MM.1S (cell line): ENCODE data around the gene AIP.

Experiments used
- DNase-seq: peaks from one replicate; pipeline ENCODE4 v3.0.0-alpha.2; 2015
- H2AFZ ChIP-seq: fragments of 300-600 bp; sonication (generic); 2 replicates; pipeline ENCODE4 v1.6.0; 2016; ENCODE audit warnings: antibody characterized with exemption, low read length
- H3F3A ChIP-seq: fragments of 300-600 bp; sonication (generic); 2 replicates; pipeline ENCODE4 v1.6.1; 2016; ENCODE audit warnings: mild to moderate bottlenecking, antibody characterized with exemption, low read length, moderate library complexity, mixed read lengths; ENCODE audit not compliant: insufficient read depth
- H3K27ac ChIP-seq: fragments of 300-600 bp; sonication (generic); 2 replicates; pipeline ENCODE4 v1.5.1; 2016; ENCODE audit warnings: mild to moderate bottlenecking, low read length
- H3K27me3 ChIP-seq: fragments of 300-600 bp; sonication (generic); replicated peaks from 2 replicates; pipeline ENCODE4 v1.6.0; 2016; ENCODE audit warnings: low read length; ENCODE audit not compliant: insufficient read depth
- H3K36me3 ChIP-seq: fragments of 300-600 bp; sonication (generic); replicated peaks from 2 replicates; pipeline ENCODE4 v1.6.1; 2016; ENCODE audit warnings: mild to moderate bottlenecking, low read length, mixed read lengths; ENCODE audit not compliant: insufficient read depth
- H3K4me1 ChIP-seq: fragments of 300-600 bp; sonication (generic); 2 replicates; pipeline ENCODE4 v1.6.1; 2016; ENCODE audit warnings: low read length, mixed read lengths
- H3K4me2 ChIP-seq: fragments of 300-600 bp; sonication (generic); 2 replicates; pipeline ENCODE4 v1.6.0; 2016; ENCODE audit warnings: low read depth, low read length
- H3K4me3 ChIP-seq: fragments of 300-600 bp; sonication (generic); 2 replicates; pipeline ENCODE4 v1.5.1; 2016; ENCODE audit warnings: low read length, mixed read lengths
- H3K79me2 ChIP-seq: fragments of 300-600 bp; sonication (generic); 2 replicates; pipeline ENCODE4 v1.6.1; 2016; ENCODE audit warnings: mixed run types, low read length, mixed read lengths
- H3K9ac ChIP-seq: fragments of 300-600 bp; sonication (generic); 2 replicates; pipeline ENCODE4 v1.6.1; 2016; ENCODE audit warnings: low read length, mixed read lengths
- H3K9me2 ChIP-seq: fragments of 300-600 bp; sonication (generic); replicated peaks from 2 replicates; pipeline ENCODE4 v1.6.1; 2016; ENCODE audit warnings: mild to moderate bottlenecking, low read length, mixed read lengths; ENCODE audit not compliant: insufficient read depth
- H3K9me3 ChIP-seq: fragments of 300-600 bp; sonication (generic); replicated peaks from 2 replicates; pipeline ENCODE4 v1.6.1; 2016; ENCODE audit warnings: mild to moderate bottlenecking, low read length, mixed read lengths; ENCODE audit not compliant: insufficient read depth
- H4K20me1 ChIP-seq: fragments of 300-600 bp; sonication (generic); 2 replicates; pipeline ENCODE4 v1.6.1; 2016; ENCODE audit warnings: mild to moderate bottlenecking, low read length, moderate library complexity, mixed read lengths; ENCODE audit not compliant: insufficient read depth
- CTCF ChIP-seq: fragments of 300-600 bp; sonication (generic); IDR thresholded peaks from 2 replicates; pipeline ENCODE4 v1.5.1; 2016; ENCODE audit warnings: antibody characterized with exemption, low read length, mixed read lengths
- EZH2 ChIP-seq: fragments of 300-600 bp; sonication (generic); optimal IDR thresholded peaks from 2 replicates; pipeline ENCODE3; 2017; ENCODE audit warnings: low read depth, mild to moderate bottlenecking, antibody characterized with exemption, low read length, mixed read lengths
- EZH2phosphoT487 ChIP-seq: fragments of 300-600 bp; sonication (generic); IDR thresholded peaks from 2 replicates; pipeline ENCODE4 v1.6.1; 2018; ENCODE audit warnings: antibody characterized with exemption, low read length

AIP gene

GRCh38 chr11:67435031-67435726, 47.6 kb upstream of the AIP start:
- Histone ChIP-seq H3K9ac (no peak overlapping the region), H3K27me3 (no peaks in the 10 kb centered on the region), H3K4me2 (no peak overlapping the region), H3K27ac (no peak overlapping the region), H3K9me2 (no peaks in the 10 kb centered on the region), H3K36me3 (no peaks in the 10 kb centered on the region; the same call in 1 of the 2 replicates), H3K4me3 (no peak overlapping the region), H3K4me1 (no peaks in the 10 kb centered on the region), H4K20me1 (no peaks in the 10 kb centered on the region), H2AFZ (no peak overlapping the region), H3K79me2 (peaks cover 14% of the 10 kb centered on the region), H3F3A (no peaks in the 10 kb centered on the region), H3K9me3 (no peaks in the 10 kb centered on the region)
- no peak for TF ChIP-seq EZH2phosphoT487
- TF ChIP-seq CTCF = no peak
- no peak for TF ChIP-seq EZH2
- no peak for DNase-seq

GRCh38 chr11:67435727-67436458, 46.9 kb upstream of the AIP start:
- no peak overlapping the region for H3K4me3 ChIP-seq

GRCh38 chr11:67436459-67437081, 46.3 kb upstream of the AIP start:
- Histone ChIP-seq H3K36me3 (no peaks in the 10 kb centered on the region; the same call in 1 of the 2 replicates), H3K9me3 (no peaks in the 10 kb centered on the region), H3K4me1 (no peaks in the 10 kb centered on the region), H3K9ac (no peak overlapping the region), H3K9me2 (no peaks in the 10 kb centered on the region), H3K27me3 (no peaks in the 10 kb centered on the region), H3K4me3 (no peak overlapping the region), H3K79me2 (peaks cover 3% of the 10 kb centered on the region; the same call in 1 of the 2 replicates), H3K4me2 (no peak overlapping the region), H3F3A (no peaks in the 10 kb centered on the region), H3K27ac (no peak overlapping the region), H4K20me1 (no peaks in the 10 kb centered on the region), H2AFZ (no peak overlapping the region)
- TF ChIP-seq EZH2phosphoT487 (no peak), CTCF (no peak), EZH2 (no peak)
- no peak for DNase-seq

More at GRCh38 chr11:67435727-67436458, 46.9 kb upstream of the AIP start:
- no peaks in the 10 kb centered on the region; the same call in 1 of the 2 replicates for H3K36me3 ChIP-seq
- H3K4me1 ChIP-seq = no peaks in the 10 kb centered on the region
- no peak overlapping the region for H3K9ac ChIP-seq
- no peak overlapping the region for H3K4me2 ChIP-seq
- H3K9me3 ChIP-seq = no peaks in the 10 kb centered on the region
- peaks cover 8% of the 10 kb centered on the region; the same call in 1 of the 2 replicates for H3K79me2 ChIP-seq
- no peaks in the 10 kb centered on the region for H3F3A ChIP-seq
- no peaks in the 10 kb centered on the region for H3K27me3 ChIP-seq
- no peaks in the 10 kb centered on the region for H4K20me1 ChIP-seq
- no peak overlapping the region for H2AFZ ChIP-seq
- H3K9me2 ChIP-seq = no peaks in the 10 kb centered on the region
- no peak overlapping the region for H3K27ac ChIP-seq
- no peak for DNase-seq
- TF ChIP-seq EZH2phosphoT487 (no peak), EZH2 (no peak), CTCF (no peak)
